Measurements from ENCODE around the gene CYB561.

GRCh38 chr17:63435681-63436522, 10.2 kb downstream of the CYB561 start:
- TF ChIP-seq CTCF (conservative IDR thresholded peaks at IDR 0.05; ENCODE audit: low read depth, low read length) (peak; percentile 41; the same call in 1 of the 2 replicates), EZH2 (IDR thresholded peaks at IDR 0.05; ENCODE audit: low read length, unreplicated experiment) (no peak)
